T follicular helper cell (primary cell): ENCODE results near the gene NSF.

Experiments used
- DNase-seq: peaks from one replicate; pipeline ENCODE4 v3.0.0-alpha.2; 2020; ENCODE audit warnings: low read depth

The NSF gene

GRCh38 chr17:46717999-46718398 lies 127.5 kb downstream of the NSF start:
- no peak for DNase-seq

- no peak for DNase-seq
These were observed 129.4 kb downstream of the NSF start for GRCh38 chr17:46719891-46720290.

GRCh38 chr17:46720408-46720807 lies 129.9 kb downstream of the NSF start:
- no peak for DNase-seq

- no peak for DNase-seq
These were observed 132.3 kb downstream of the NSF start for GRCh38 chr17:46722662-46723285.

- DNase-seq: no peak
These were observed 135.7 kb downstream of the NSF start for GRCh38 chr17:46726206-46726605.

- DNase-seq: no peak
These were observed 137.3 kb downstream of the NSF start for GRCh38 chr17:46727572-46728348.

GRCh38 chr17:46730026-46730425 lies 139.6 kb downstream of the NSF start:
- DNase-seq: no peak

- no peak for DNase-seq
These were observed 140.2 kb downstream of the NSF start for GRCh38 chr17:46730679-46731078.

GRCh38 chr17:46732160-46732559 lies 141.7 kb downstream of the NSF start:
- DNase-seq: no peak

- DNase-seq: no peak
These were observed 142.4 kb downstream of the NSF start for GRCh38 chr17:46732754-46733398.

- DNase-seq: no peak
These were observed 143.5 kb downstream of the NSF start for GRCh38 chr17:46733837-46734475.

GRCh38 chr17:46736100-46736499 lies 145.6 kb downstream of the NSF start:
- no peak for DNase-seq

GRCh38 chr17:46737326-46737725 lies 146.9 kb downstream of the NSF start:
- no peak for DNase-seq

- no peak for DNase-seq
These were observed 148.1 kb downstream of the NSF start for GRCh38 chr17:46738544-46738943.

- DNase-seq: no peak
These were observed 149.5 kb downstream of the NSF start for GRCh38 chr17:46739982-46740381.

- no peak for DNase-seq
These were observed 150.8 kb downstream of the NSF start for GRCh38 chr17:46741122-46741730.

- DNase-seq: no peak
These were observed 152.2 kb downstream of the NSF start for GRCh38 chr17:46742565-46743270.

- no peak for DNase-seq
These were observed 154.0 kb downstream of the NSF start for GRCh38 chr17:46744441-46744840.

- no peak for DNase-seq
These were observed 154.9 kb downstream of the NSF start for GRCh38 chr17:46745376-46745775.

- DNase-seq: no peak
These were observed 161.0 kb downstream of the NSF start for GRCh38 chr17:46751425-46751824.

- DNase-seq: no peak
These were observed 163.3 kb downstream of the NSF start for GRCh38 chr17:46753776-46754175.
